ENCODE results near the gene C20orf144. TPM values are rescaled to one million over a fixed set of nuclear protein-coding genes. Genes with fewer than 3 reads are reported as not detected.

The C20orf144 gene
- total and polyA plus RNA-seq, 9 of the 15 experiments (the other 6 are each of a cell fraction or from before 2014, with no cell fraction given), result 0.04 to 0.23 (median 0.11) TPM; not detected in 2

DNA sequence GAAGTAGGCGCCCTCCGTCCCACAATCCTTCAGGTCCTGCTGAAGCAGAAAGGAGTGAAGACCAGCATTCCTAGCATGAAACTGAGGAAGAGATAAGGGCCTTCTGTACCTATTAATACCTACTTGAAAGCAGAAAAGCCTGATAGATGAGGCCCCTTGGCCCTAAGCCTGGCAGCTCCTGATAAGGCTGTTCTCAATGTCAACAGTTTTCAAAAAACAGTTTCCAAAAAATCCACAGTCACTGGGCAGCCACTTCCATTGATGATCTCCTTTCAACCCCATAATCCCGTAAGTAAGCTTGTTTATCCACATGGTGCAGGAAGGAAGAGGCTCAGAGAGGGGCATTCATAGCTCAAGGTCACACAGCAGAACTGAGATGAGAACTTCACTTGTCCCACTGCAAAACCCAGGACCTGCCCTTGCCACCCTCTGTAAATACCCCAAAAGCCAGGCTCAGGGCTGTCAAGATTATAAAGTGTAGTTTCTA lies 26.9 kb downstream of the C20orf144 start (continued):
- peak; percentile 4; the same call in 1 of the 2 replicates for TF ChIP-seq MAFF (IDR thresholded peaks at IDR 0.05; ENCODE audit: low read length)
- TF ChIP-seq PHB (CRISPR knock-in tag; IDR thresholded peaks at IDR 0.05), result no peak
- TF ChIP-seq ZNF780A (CRISPR knock-in tag; IDR thresholded peaks at IDR 0.05), result no peak
- TF ChIP-seq, protein P1, sequence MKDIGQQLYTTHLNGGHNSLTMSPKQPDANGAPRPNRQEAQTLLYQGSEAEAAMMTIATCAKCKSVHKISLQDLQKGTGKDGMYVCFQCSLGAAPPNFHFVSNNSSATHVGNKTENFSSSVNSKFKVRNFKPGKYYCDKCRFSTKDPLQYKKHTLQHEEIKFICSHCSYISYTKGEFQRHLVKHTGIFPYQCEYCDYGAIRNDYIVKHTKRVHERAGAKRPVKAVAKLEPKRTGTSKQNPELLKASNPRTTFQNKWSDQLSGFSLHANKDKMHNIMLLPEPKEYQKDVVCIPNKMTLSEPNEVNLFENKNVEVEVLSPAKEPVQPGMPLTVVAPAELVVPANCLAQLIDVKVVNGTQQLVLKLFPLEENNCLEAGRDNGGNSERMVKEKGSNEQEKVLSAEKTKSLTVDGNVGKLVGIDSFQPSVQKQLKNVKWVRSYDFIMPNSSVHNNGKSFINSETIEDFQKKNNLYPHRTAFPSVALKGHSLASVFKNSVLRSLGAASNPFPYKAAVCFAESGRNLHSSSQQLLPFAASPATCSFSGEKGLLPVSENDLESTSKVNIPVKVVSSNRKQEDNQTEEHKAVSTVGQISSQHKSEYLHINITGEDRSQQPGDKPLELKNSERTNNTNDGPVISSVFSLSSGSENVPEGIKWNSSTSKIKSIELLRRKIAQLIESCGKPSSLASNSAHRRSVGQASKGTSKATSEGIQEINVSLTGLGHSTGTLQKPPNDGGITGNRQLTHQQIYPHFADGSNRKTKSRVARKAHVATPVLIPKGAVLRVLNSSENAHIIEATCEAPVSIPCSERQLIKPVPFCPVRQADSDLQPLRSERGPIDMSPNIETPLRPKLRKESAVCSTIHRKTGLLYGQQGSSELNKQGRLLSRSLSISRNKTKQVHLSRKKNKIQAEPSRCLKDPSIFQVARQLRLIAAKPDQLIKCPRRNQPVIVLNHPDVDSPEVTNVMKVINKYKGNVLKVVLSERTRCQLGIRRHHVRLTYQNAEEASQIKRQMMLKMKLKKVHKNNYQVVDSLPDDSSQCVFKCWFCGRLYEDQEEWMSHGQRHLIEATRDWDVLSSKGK (CRISPR knock-in tag; IDR thresholded peaks at IDR 0.05), result no peak
- no peak for TF ChIP-seq RUNX1 (IDR thresholded peaks at IDR 0.05; ENCODE audit: low read depth)
- TF ChIP-seq KLF1 (tag; IDR thresholded peaks at IDR 0.05), result no peak
- TF ChIP-seq, protein P2, sequence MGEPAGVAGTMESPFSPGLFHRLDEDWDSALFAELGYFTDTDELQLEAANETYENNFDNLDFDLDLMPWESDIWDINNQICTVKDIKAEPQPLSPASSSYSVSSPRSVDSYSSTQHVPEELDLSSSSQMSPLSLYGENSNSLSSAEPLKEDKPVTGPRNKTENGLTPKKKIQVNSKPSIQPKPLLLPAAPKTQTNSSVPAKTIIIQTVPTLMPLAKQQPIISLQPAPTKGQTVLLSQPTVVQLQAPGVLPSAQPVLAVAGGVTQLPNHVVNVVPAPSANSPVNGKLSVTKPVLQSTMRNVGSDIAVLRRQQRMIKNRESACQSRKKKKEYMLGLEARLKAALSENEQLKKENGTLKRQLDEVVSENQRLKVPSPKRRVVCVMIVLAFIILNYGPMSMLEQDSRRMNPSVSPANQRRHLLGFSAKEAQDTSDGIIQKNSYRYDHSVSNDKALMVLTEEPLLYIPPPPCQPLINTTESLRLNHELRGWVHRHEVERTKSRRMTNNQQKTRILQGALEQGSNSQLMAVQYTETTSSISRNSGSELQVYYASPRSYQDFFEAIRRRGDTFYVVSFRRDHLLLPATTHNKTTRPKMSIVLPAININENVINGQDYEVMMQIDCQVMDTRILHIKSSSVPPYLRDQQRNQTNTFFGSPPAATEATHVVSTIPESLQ (CRISPR knock-in tag; IDR thresholded peaks at IDR 0.05), result no peak
- 0 out of 4 replicates have a peak, but pooled peaks of 1 of the 2 experiments have one; percentile 38 for TF ChIP-seq TRIM24 (IDR thresholded peaks at IDR 0.05)
- TF ChIP-seq, protein P3, sequence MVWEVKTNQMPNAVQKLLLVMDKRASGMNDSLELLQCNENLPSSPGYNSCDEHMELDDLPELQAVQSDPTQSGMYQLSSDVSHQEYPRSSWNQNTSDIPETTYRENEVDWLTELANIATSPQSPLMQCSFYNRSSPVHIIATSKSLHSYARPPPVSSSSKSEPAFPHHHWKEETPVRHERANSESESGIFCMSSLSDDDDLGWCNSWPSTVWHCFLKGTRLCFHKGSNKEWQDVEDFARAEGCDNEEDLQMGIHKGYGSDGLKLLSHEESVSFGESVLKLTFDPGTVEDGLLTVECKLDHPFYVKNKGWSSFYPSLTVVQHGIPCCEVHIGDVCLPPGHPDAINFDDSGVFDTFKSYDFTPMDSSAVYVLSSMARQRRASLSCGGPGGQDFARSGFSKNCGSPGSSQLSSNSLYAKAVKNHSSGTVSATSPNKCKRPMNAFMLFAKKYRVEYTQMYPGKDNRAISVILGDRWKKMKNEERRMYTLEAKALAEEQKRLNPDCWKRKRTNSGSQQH (CRISPR knock-in tag; IDR thresholded peaks at IDR 0.05), result no peak
- TF ChIP-seq, protein P4, sequence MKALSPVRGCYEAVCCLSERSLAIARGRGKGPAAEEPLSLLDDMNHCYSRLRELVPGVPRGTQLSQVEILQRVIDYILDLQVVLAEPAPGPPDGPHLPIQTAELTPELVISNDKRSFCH (CRISPR knock-in tag; IDR thresholded peaks at IDR 0.05), result no peak
- TF ChIP-seq, protein P4 (tag; IDR thresholded peaks at IDR 0.05), result no peak
- TF ChIP-seq CCAR2 (IDR thresholded peaks at IDR 0.05; ENCODE audit: low read depth, low read length), result no peak
- no peak for TF ChIP-seq ZNF79 (CRISPR knock-in tag; IDR thresholded peaks at IDR 0.05; ENCODE audit: low read depth)
- TF ChIP-seq ZSCAN29 (IDR thresholded peaks at IDR 0.05), result no peak
- no peak for TF ChIP-seq PRMT5 (CRISPR knock-in tag; IDR thresholded peaks at IDR 0.05)
- no peak; the same call in 1 of the 2 replicates for TF ChIP-seq BACH1 (tag; IDR thresholded peaks at IDR 0.05)
- no peak for TF ChIP-seq ZNF584 (CRISPR knock-in tag; IDR thresholded peaks at IDR 0.05; ENCODE audit: low read depth)
- TF ChIP-seq, protein P5, sequence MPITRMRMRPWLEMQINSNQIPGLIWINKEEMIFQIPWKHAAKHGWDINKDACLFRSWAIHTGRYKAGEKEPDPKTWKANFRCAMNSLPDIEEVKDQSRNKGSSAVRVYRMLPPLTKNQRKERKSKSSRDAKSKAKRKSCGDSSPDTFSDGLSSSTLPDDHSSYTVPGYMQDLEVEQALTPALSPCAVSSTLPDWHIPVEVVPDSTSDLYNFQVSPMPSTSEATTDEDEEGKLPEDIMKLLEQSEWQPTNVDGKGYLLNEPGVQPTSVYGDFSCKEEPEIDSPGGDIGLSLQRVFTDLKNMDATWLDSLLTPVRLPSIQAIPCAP (CRISPR knock-in tag; IDR thresholded peaks at IDR 0.05; ENCODE audit: borderline replicate concordance), result no peak
- TF ChIP-seq NONO (IDR thresholded peaks at IDR 0.05; ENCODE audit: low read depth in 2 of 2, low read length in 1 of 2), result peak in 1 of 2 experiments; percentile 42; a peak in 1 of 4 replicates
- no peak for TF ChIP-seq ZNF76 (CRISPR knock-in tag; IDR thresholded peaks at IDR 0.05; ENCODE audit: borderline replicate concordance)
- peak; percentile 74; the same call in 1 of the 2 replicates for TF ChIP-seq GATAD2B (IDR thresholded peaks at IDR 0.05; ENCODE audit: borderline replicate concordance)

Measured in K562 (cell line).